Measurements from ENCODE around the gene PLET1.

PLET1 gene

GRCh38 chr11:112268406-112268805 lies 7.7 kb upstream of the PLET1 start:
- DNase-seq (ENCODE audit: low read depth, low spot score) = no peak
- Histone ChIP-seq H3K36me3 (ENCODE audit: insufficient read depth, low read length) (no peaks in the 10 kb centered on the region), H3K27ac (no peak overlapping the region), H3K9ac (ENCODE audit: insufficient read length) (no peak overlapping the region), H3K9me3 (ENCODE audit: low read depth, low read length) (no peaks in the 10 kb centered on the region), H3K4me3 (no peak overlapping the region)
- TF ChIP-seq FOXP2 (optimal IDR thresholded peaks at IDR 0.05; ENCODE audit: control extremely low read depth, extremely low read length, insufficient read depth) (no peak), EZH2 (IDR thresholded peaks at IDR 0.05) (no peak), POLR2AphosphoS5 (IDR thresholded peaks at IDR 0.05; ENCODE audit: borderline replicate concordance, low read depth, low read length) (no peak)

GRCh38 chr11:112267188-112267591 lies 6.5 kb upstream of the PLET1 start:
- no peak overlapping the region for H3K4me3 ChIP-seq
- TF ChIP-seq POLR2AphosphoS5 (IDR thresholded peaks at IDR 0.05; ENCODE audit: borderline replicate concordance, low read depth, low read length) = no peak
- no peak for TF ChIP-seq FOXP2 (optimal IDR thresholded peaks at IDR 0.05; ENCODE audit: control extremely low read depth, extremely low read length, insufficient read depth)
- no peak for TF ChIP-seq EZH2 (IDR thresholded peaks at IDR 0.05)
- H3K36me3 ChIP-seq (ENCODE audit: insufficient read depth, low read length) = no peaks in the 10 kb centered on the region
- no peak overlapping the region for H3K27ac ChIP-seq
- no peak overlapping the region for H3K9ac ChIP-seq (ENCODE audit: insufficient read length)
- DNase-seq (ENCODE audit: low read depth, low spot score) = no peak
- H3K9me3 ChIP-seq (ENCODE audit: low read depth, low read length) = no peaks in the 10 kb centered on the region

- H3K4me3 ChIP-seq = no peak overlapping the region
- no peaks in the 10 kb centered on the region for H3K36me3 ChIP-seq (ENCODE audit: insufficient read depth, low read length)
- H3K9ac ChIP-seq (ENCODE audit: insufficient read length) = no peak overlapping the region
- TF ChIP-seq EZH2 (IDR thresholded peaks at IDR 0.05) (no peak), FOXP2 (optimal IDR thresholded peaks at IDR 0.05; ENCODE audit: control extremely low read depth, extremely low read length, insufficient read depth) (no peak), POLR2AphosphoS5 (IDR thresholded peaks at IDR 0.05; ENCODE audit: borderline replicate concordance, low read depth, low read length) (no peak)
- no peak for DNase-seq (ENCODE audit: low read depth, low spot score)
- H3K9me3 ChIP-seq (ENCODE audit: low read depth, low read length) = no peaks in the 10 kb centered on the region
- H3K27ac ChIP-seq = no peak overlapping the region
These were observed 5.7 kb upstream of the PLET1 start for GRCh38 chr11:112266410-112266778.

GRCh38 chr11:112265659-112266409 lies 5.2 kb upstream of the PLET1 start:
- H3K9ac ChIP-seq (ENCODE audit: insufficient read length) = no peak overlapping the region

GRCh38 chr11:112255067-112255720 lies 5.5 kb downstream of the PLET1 start:
- no peak for TF ChIP-seq FOXP2 (optimal IDR thresholded peaks at IDR 0.05; ENCODE audit: control extremely low read depth, extremely low read length, insufficient read depth)
- TF ChIP-seq EZH2 (IDR thresholded peaks at IDR 0.05) = no peak
- TF ChIP-seq POLR2AphosphoS5 (IDR thresholded peaks at IDR 0.05; ENCODE audit: borderline replicate concordance, low read depth, low read length) = no peak
- Histone ChIP-seq H3K9me3 (ENCODE audit: low read depth, low read length) (no peaks in the 10 kb centered on the region), H3K27ac (0 out of 2 replicates have a peak overlapping the region, but pooled peaks have one; percentile 25), H3K9ac (ENCODE audit: insufficient read length) (no peak overlapping the region), H3K36me3 (ENCODE audit: insufficient read depth, low read length) (no peaks in the 10 kb centered on the region), H3K4me3 (no peak overlapping the region)
- DNase-seq (ENCODE audit: low read depth, low spot score) = no peak

More at GRCh38 chr11:112265659-112266409, 5.2 kb upstream of the PLET1 start:
- DNase-seq (ENCODE audit: low read depth, low spot score) = no peak
- no peak overlapping the region for H3K4me3 ChIP-seq
- no peaks in the 10 kb centered on the region for H3K9me3 ChIP-seq (ENCODE audit: low read depth, low read length)
- TF ChIP-seq POLR2AphosphoS5 (IDR thresholded peaks at IDR 0.05; ENCODE audit: borderline replicate concordance, low read depth, low read length) (no peak), FOXP2 (optimal IDR thresholded peaks at IDR 0.05; ENCODE audit: control extremely low read depth, extremely low read length, insufficient read depth) (no peak), EZH2 (IDR thresholded peaks at IDR 0.05) (no peak)
- H3K27ac ChIP-seq = no peak overlapping the region
- H3K36me3 ChIP-seq (ENCODE audit: insufficient read depth, low read length) = no peaks in the 10 kb centered on the region

GRCh38 chr11:112253605-112254242 lies 6.9 kb downstream of the PLET1 start:
- H3K9me3 ChIP-seq (ENCODE audit: low read depth, low read length) = no peaks in the 10 kb centered on the region
- no peak overlapping the region for H3K9ac ChIP-seq (ENCODE audit: insufficient read length)
- no peak overlapping the region for H3K4me3 ChIP-seq
- TF ChIP-seq EZH2 (IDR thresholded peaks at IDR 0.05) (no peak), POLR2AphosphoS5 (IDR thresholded peaks at IDR 0.05; ENCODE audit: borderline replicate concordance, low read depth, low read length) (no peak), FOXP2 (optimal IDR thresholded peaks at IDR 0.05; ENCODE audit: control extremely low read depth, extremely low read length, insufficient read depth) (no peak)
- no peak overlapping the region for H3K27ac ChIP-seq
- no peaks in the 10 kb centered on the region for H3K36me3 ChIP-seq (ENCODE audit: insufficient read depth, low read length)
- DNase-seq (ENCODE audit: low read depth, low spot score) = no peak

- Histone ChIP-seq H3K27ac (no peak overlapping the region), H3K4me3 (no peak overlapping the region), H3K9me3 (ENCODE audit: low read depth, low read length) (no peaks in the 10 kb centered on the region; the same call in 1 of the 2 replicates), H3K36me3 (ENCODE audit: insufficient read depth, low read length) (no peaks in the 10 kb centered on the region), H3K9ac (ENCODE audit: insufficient read length) (no peak overlapping the region)
- TF ChIP-seq EZH2 (IDR thresholded peaks at IDR 0.05) = no peak
- no peak for TF ChIP-seq POLR2AphosphoS5 (IDR thresholded peaks at IDR 0.05; ENCODE audit: borderline replicate concordance, low read depth, low read length)
- no peak for TF ChIP-seq FOXP2 (optimal IDR thresholded peaks at IDR 0.05; ENCODE audit: control extremely low read depth, extremely low read length, insufficient read depth)
- no peak for DNase-seq (ENCODE audit: low read depth, low spot score)
These were observed 10.6 kb downstream of the PLET1 start for GRCh38 chr11:112249871-112250610.

Measured in SK-N-MC (cell line).